GM12878 (cell line): ENCODE results near the gene OXCT1. TPM values are rescaled to one million over a fixed set of nuclear protein-coding genes. Genes with fewer than 3 reads are reported as not detected.
"Not testable (repeated sequence)": the region's sequence is repeated elsewhere in the genome, so short reads cannot be mapped to it uniquely, and the experiment has no call there.

ENCODE experiments used
- ATAC-seq: fragments of 200-7000 bp; cut with Tn5 transposase; 3 replicates; pipeline ENCODE4 v1.9.1; 2020; ENCODE audit warnings: mild to moderate bottlenecking, moderate library complexity
- BruUV-seq: library from RNA; stranded (reverse); fragments of 400-500 nt; replicated peaks from 2 replicates; lab custom pipeline; 2021; lab: Mats Ljungman, UMichigan
- CTCF ChIA-PET: fragments of 300-600 bp; sonication (Branson Sonifier 250); formaldehyde crosslinking; extraction: SDS; loops from one replicate; lab custom pipeline; 2021; ENCODE audit warnings: inconsistent platforms; lab: Yijun Ruan, JAX
- POLR2A ChIA-PET: fragments of 350-600 bp; formaldehyde crosslinking; extraction: SDS; loops from one replicate; lab custom pipeline; 2021; ENCODE audit warnings: inconsistent platforms; lab: Charles Lee
- RAD21 ChIA-PET: fragments of 300-600 bp; sonication (Branson Sonifier 250); formaldehyde crosslinking; loops from one replicate; lab custom pipeline; 2023; ENCODE audit warnings: antibody characterized with exemption; ENCODE audit not compliant: unreplicated experiment; lab: Charles Lee
- SMC1A ChIA-PET: fragments of 300-600 bp; sonication (Branson Sonifier 250); formaldehyde crosslinking; loops from one replicate; lab custom pipeline; 2023; ENCODE audit not compliant: unreplicated experiment, uncharacterized antibody; lab: Charles Lee
- DNase-seq: peaks from one replicate; pipeline ENCODE4 v3.0.0-alpha.2; 2011; ENCODE audit warnings: low read depth, low spot score
- FAIRE-seq: peaks from 3 replicates; lab custom pipeline; 2011; peaks lifted over from hg19 to GRCh38; lab: Jason Lieb, UNC
- H2AFZ ChIP-seq: 2 replicates; pipeline ENCODE4 v1.6.0; 2011; ENCODE audit warnings: low read depth, low read length, control low read depth; ENCODE audit not compliant: control insufficient read depth
- H3K27ac ChIP-seq: 2 replicates; pipeline ENCODE4 v1.5.1; 2011; ENCODE audit warnings: control low read depth; ENCODE audit not compliant: control insufficient read depth, insufficient read depth
- H3K27me3 ChIP-seq, 2 experiments: replicated peaks in 1 of 2; 2 replicates each; pipeline versions ENCODE4 v1.6.0 to v1.6.1; 2011; ENCODE audit warnings: low read length in 1 of 2; ENCODE audit not compliant: control insufficient read depth in 2 of 2, insufficient read depth in 2 of 2
- H3K36me3 ChIP-seq, 2 experiments: 2 replicates each; pipeline ENCODE4 v1.5.1; 2011; ENCODE audit warnings: low read length in 1 of 2; ENCODE audit not compliant: control insufficient read depth in 2 of 2, insufficient read depth in 2 of 2
- H3K4me1 ChIP-seq: 2 replicates; pipeline ENCODE4 v1.6.1; 2011; ENCODE audit warnings: mild to moderate bottlenecking, low read length, moderate library complexity, mixed read lengths; ENCODE audit not compliant: control insufficient read depth, insufficient read depth
- H3K4me2 ChIP-seq: 2 replicates; pipeline ENCODE4 v1.6.0; 2011; ENCODE audit warnings: control low read depth; ENCODE audit not compliant: control insufficient read depth, insufficient read depth
- H3K4me3 ChIP-seq: fragments of 200-600 bp; sonication (generic); 2 replicates; pipeline ENCODE4 v1.5.1; 2016
- H3K79me2 ChIP-seq: 2 replicates; pipeline ENCODE4 v1.6.0; 2011; ENCODE audit warnings: low read length; ENCODE audit not compliant: control insufficient read depth, insufficient read depth
- H3K9ac ChIP-seq: 2 replicates; pipeline ENCODE4 v1.8.0; 2011; ENCODE audit warnings: low read length, control low read depth, mixed read lengths; ENCODE audit not compliant: control insufficient read depth, insufficient read depth
- H3K9me3 ChIP-seq: replicated peaks from 3 replicates; pipeline ENCODE4 v1.5.1; 2011; ENCODE audit warnings: mild to moderate bottlenecking, low read length; ENCODE audit not compliant: control insufficient read depth, insufficient read depth
- H4K20me1 ChIP-seq: 2 replicates; pipeline ENCODE4 v1.6.0; 2011; ENCODE audit not compliant: control insufficient read depth, insufficient read depth
- CREB1 ChIP-seq: IDR thresholded peaks from 2 replicates; pipeline ENCODE4 v1.6.1; 2012; ENCODE audit warnings: low read depth, mild to moderate bottlenecking, inconsistent platforms
- HDGF ChIP-seq: fragments of 450-650 bp; IDR thresholded peaks from 2 replicates; pipeline ENCODE4 v1.6.1; 2016; ENCODE audit warnings: antibody characterized with exemption
- KDM1A ChIP-seq: fragments of 200-600 bp; sonication (generic); IDR thresholded peaks from 2 replicates; pipeline ENCODE4 v1.6.1; 2016; ENCODE audit warnings: borderline replicate concordance
- NFXL1 ChIP-seq: fragments of 450-650 bp; IDR thresholded peaks from 2 replicates; pipeline ENCODE4 v1.6.1; 2017; ENCODE audit warnings: antibody characterized with exemption, mild to moderate bottlenecking, borderline replicate concordance
- PML ChIP-seq: IDR thresholded peaks from 2 replicates; pipeline ENCODE4 v1.6.1; 2012; ENCODE audit warnings: low read length, inconsistent platforms
- POU2F2 ChIP-seq: IDR thresholded peaks from 3 replicates; pipeline ENCODE4 v1.6.1; 2011; ENCODE audit warnings: low read depth, mild to moderate bottlenecking, low read length, borderline replicate concordance
- RUNX3 ChIP-seq: IDR thresholded peaks from 2 replicates; pipeline ENCODE4 v1.6.1; 2012; ENCODE audit warnings: low read length, inconsistent platforms
- SUPT20H ChIP-seq: IDR thresholded peaks from 2 replicates; pipeline ENCODE4 v1.6.1; 2011; ENCODE audit warnings: low read depth, mild to moderate bottlenecking, low read length, moderate library complexity, borderline replicate concordance; ENCODE audit not compliant: control insufficient read depth
- TCF3 ChIP-seq: IDR thresholded peaks from 2 replicates; pipeline ENCODE4 v1.6.1; 2012; ENCODE audit warnings: low read depth, mild to moderate bottlenecking, low read length, borderline replicate concordance; ENCODE audit not compliant: insufficient read depth
- USF1 ChIP-seq: IDR thresholded peaks from 2 replicates; pipeline ENCODE4 v1.6.1; 2011; ENCODE audit warnings: borderline replicate concordance, low read depth, mild to moderate bottlenecking, moderate library complexity, mixed read lengths, low read length; ENCODE audit not compliant: insufficient read depth; ENCODE audit errors: extremely low read length
- YBX1 ChIP-seq: fragments of 450-650 bp; IDR thresholded peaks from 2 replicates; pipeline ENCODE4 v1.6.1; 2016; ENCODE audit warnings: antibody characterized with exemption
- WGBS: methylation state at CpG from one replicate; pipeline ENCODE4 v1.1.6; 2016; ENCODE audit warnings: low lambda C conversion rate; ENCODE audit not compliant: insufficient replicate concordance, insufficient coverage; ENCODE audit errors: missing lambda C conversion rate; 5-methylcytosine and 5-hydroxymethylcytosine counted together
- in situ Hi-C: fragments of 300-500 bp; cut with MboI; formaldehyde crosslinking; loops from 9 replicates; pipeline ENCODE4 v1.14.3; 2018; ENCODE audit warnings: mixed read lengths
- intact Hi-C: fragments of 100-400 bp; cut with micrococcal nuclease; formaldehyde crosslinking; loops from one replicate; pipeline ENCODE4 v1.14.2; 2022; ENCODE audit not compliant: unreplicated experiment
- polyA plus RNA-seq, 11 experiments: library from polyadenylated mRNA; depleted of rRNA in 4 of 11; unstranded in 6 of 11; stranded (reverse) in 5 of 11; fragments of >200 nt; fragmentation: Nextera tagmentation in 4 of 11; fragmentation: Illumina TruSeq in 1 of 11; extraction: Ambion mirVana in 4 of 11; extraction: Trizol in 1 of 11; gene quantifications; 1 replicate in 1 of 11; 2 replicates in 10 of 11; pipeline versions ENCODE4 v1.2.1 to v1.2.3, GENCODE V29; 2011 to 2016; ENCODE audit warnings: inconsistent platforms in 2 of 11, missing spikeins in 2 of 11, low read depth in 1 of 11
- total RNA-seq, 4 experiments: library from RNA; depleted of rRNA in 3 of 4; stranded (reverse); fragments of >200 nt in 3 of 4; fragmentation: Illumina TruSeq in 1 of 4; extraction: Trizol in 1 of 4; gene quantifications; 2 replicates each; pipeline versions ENCODE4 v1.2.1 to v1.2.3, GENCODE V29; 2013 to 2021

OXCT1 gene
- total and polyA plus RNA-seq, 10 of the 15 experiments (the other 5 are each of a cell fraction or from before 2014, with no cell fraction given): 46.9 to 103 (median 70.5) TPM

- no peak for TF ChIP-seq USF1
- no peak for TF ChIP-seq KDM1A
- TF ChIP-seq YBX1: no peak
- TF ChIP-seq SUPT20H: no peak
- no peak for TF ChIP-seq RUNX3
- no peak for TF ChIP-seq HDGF
- TF ChIP-seq PML: no peak
- TF ChIP-seq POU2F2: no peak
- no peak for TF ChIP-seq TCF3
- no peak for TF ChIP-seq NFXL1
- TF ChIP-seq CREB1: no peak
Observed at GRCh38 chr5:41848983-41849382, 21.2 kb downstream of the OXCT1 start (continued).

GRCh38 chr5:41845751-41846150 lies 24.5 kb downstream of the OXCT1 start:
- H3K9me3 ChIP-seq, H3K4me2 ChIP-seq, POLR2A ChIA-PET, FAIRE-seq, H4K20me1 ChIP-seq, H3K79me2 ChIP-seq, DNase-seq, H3K9ac ChIP-seq, intact Hi-C loops, BruUV-seq, ATAC-seq, H3K27me3 ChIP-seq, H3K27ac ChIP-seq, H3K4me3 ChIP-seq, SMC1A ChIA-PET, H2AFZ ChIP-seq: not testable (repeated sequence)
- 100% methylated on average over 1 of the region's 1 CpG for WGBS
- in situ Hi-C loops: loop anchor here (25.0 kb wide), 1 partner anchor 558 kb away; no protein-coding TSS in a partner anchor
- ChIA-PET CTCF (interaction anchor here (0.7 to 6.4 kb wide), 6 partner anchors 105 to 175 kb away, joined by 3 to 74 read pairs (median 4); no protein-coding TSS in a partner anchor), RAD21 (interaction anchor here (1.0 kb wide), 1 partner anchor 123 kb away, joined by 3 read pairs; no protein-coding TSS in a partner anchor)
- H3K4me1 ChIP-seq: peaks cover 11% of the 10 kb centered on the region
- H3K36me3 ChIP-seq: peaks cover 7 to 26% of the 10 kb centered on the region in 2 experiments
